GM19455 (cell line): Measurements from ENCODE around the gene CLDN6.
"Not testable (repeated sequence)": the region's sequence is repeated elsewhere in the genome, so short reads cannot be mapped to it uniquely, and the experiment has no call there.

Experiments
- ATAC-seq: cut with Tn5 transposase; IDR thresholded peaks from one replicate; pipeline ENCODE4 v1.9.1; 2021; ENCODE audit not compliant: unreplicated experiment

Gene CLDN6

GRCh38 chr16:3052571-3053329, 34.8 kb upstream of the CLDN6 start:
- not testable (repeated sequence) for ATAC-seq

DNA sequence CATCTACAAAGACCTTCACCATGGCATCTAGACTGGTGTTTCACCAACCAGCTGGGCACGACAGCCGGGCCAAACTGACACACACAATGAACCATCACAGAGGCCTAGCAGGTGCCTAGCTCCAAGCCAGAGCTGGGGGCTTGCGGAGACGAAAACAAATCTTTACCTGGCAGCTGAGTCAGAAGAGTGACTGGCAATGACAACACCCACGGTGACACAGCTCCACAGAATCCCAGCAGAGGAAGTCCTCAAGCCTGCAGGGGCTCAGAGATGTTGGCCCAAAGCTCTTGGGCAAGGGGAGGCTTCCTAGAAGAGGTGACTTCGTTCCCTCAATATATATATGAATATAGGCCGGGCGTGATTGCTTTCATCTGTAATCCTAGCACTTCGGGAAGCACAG, 33.5 kb upstream of the CLDN6 start:
- ATAC-seq: no peak

- ATAC-seq: no peak
These were observed 33.0 kb upstream of the CLDN6 start for GRCh38 chr16:3051009-3051408.

GRCh38 chr16:3050487-3050886, 32.5 kb upstream of the CLDN6 start:
- ATAC-seq: no peak

DNA sequence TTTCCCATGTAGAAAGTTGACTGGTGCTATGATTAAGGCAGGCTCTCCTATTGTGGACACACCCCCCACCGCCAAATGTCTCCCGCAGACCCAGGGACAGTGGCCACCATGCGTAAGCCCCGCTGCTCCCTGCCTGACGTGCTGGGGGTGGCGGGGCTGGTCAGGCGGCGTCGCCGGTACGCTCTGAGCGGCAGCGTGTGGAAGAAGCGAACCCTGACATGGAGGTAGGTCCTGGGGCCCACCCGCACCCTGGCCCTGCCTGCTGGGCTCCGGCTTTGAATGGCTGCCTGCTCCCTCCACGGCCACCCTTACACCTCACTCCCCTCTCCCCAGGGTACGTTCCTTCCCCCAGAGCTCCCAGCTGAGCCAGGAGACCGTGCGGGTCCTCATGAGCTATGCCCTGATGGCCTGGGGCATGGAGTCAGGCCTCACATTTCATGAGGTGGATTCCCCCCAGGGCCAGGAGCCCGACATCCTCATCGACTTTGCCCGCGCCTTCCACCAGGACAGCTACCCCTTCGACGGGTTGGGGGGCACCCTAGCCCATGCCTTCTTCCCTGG, 32.0 kb upstream of the CLDN6 start:
- ATAC-seq: no peak

DNA sequence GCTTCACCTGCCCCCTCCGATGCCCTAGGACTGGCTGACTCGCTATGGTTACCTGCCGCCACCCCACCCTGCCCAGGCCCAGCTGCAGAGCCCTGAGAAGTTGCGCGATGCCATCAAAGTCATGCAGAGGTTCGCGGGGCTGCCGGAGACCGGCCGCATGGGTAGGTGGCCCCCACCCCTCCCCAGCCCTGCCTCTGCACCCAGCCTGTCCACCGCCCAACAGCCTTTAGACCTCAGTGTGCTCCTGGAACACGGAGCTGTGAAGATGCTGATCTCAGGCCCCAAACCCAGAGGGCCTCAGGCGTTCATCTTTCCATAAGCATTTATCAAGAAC, 29.4 kb upstream of the CLDN6 start:
- ATAC-seq: no peak

- no peak for ATAC-seq
These were observed 28.8 kb upstream of the CLDN6 start for GRCh38 chr16:3046641-3047386.

- no peak for ATAC-seq
These were observed 28.0 kb upstream of the CLDN6 start, which contains the start of gene MMP25 for GRCh38 chr16:3045758-3046640. Gene MMP25, plus strand, starts transcription at chr16:3046561. Its CDS starts 357 bp downstream, at chr16:3046918.

DNA sequence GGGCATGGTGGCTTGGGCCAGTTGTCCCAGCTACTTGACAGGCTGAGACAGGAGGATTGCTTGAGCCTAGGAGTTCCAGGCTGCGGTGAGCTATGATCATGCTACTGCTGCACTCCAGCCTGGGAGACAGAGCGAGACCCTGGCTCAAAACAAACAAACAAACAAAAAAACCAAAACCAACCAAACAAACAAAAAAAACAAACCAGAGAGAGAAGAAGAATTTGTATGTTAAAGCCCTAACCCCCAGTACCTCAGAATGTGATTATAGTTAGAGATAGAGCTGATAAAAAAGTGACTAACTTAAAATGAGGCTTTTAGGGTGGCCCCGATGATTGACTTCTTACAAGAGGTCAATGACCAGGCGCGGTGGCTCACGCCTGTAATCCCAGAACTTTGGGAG, 26.7 kb upstream of the CLDN6 start:
- ATAC-seq: no peak

- no peak for ATAC-seq
These were observed 24.4 kb upstream of the CLDN6 start for GRCh38 chr16:3042376-3042775.

DNA sequence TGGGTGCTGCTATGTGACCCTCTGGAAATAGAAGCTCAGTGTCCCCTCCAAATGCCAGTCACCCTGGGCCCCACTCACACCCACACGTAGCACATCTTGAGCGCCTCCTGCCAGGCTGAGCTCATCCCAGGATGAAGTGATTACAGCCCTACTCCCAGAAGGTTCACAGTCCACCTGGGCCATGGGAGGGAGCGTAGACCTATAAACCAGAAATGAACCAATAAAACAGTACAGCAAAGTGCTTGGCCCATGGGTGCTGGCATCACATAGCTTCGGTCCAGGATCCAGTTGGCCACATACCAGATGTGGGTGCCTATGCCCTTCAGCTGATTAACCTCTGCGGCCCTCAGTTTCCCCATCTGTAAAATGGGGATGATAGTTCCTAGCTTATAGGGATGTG, 20.9 kb upstream of the CLDN6 start:
- no peak for ATAC-seq

- no peak for ATAC-seq
These were observed 20.3 kb upstream of the CLDN6 start for GRCh38 chr16:3038256-3038655.

- no peak for ATAC-seq
These were observed 18.8 kb upstream of the CLDN6 start, which contains the start of gene BICDL2 for GRCh38 chr16:3036726-3037315. Gene BICDL2, minus strand, starts transcription at chr16:3036944. Its CDS starts 1,448 bp downstream, at chr16:3035496.

GRCh38 chr16:3035972-3036725, 18.2 kb upstream of the CLDN6 start:
- ATAC-seq: no peak

- ATAC-seq: no peak
These were observed 17.4 kb upstream of the CLDN6 start for GRCh38 chr16:3035289-3035971.

DNA sequence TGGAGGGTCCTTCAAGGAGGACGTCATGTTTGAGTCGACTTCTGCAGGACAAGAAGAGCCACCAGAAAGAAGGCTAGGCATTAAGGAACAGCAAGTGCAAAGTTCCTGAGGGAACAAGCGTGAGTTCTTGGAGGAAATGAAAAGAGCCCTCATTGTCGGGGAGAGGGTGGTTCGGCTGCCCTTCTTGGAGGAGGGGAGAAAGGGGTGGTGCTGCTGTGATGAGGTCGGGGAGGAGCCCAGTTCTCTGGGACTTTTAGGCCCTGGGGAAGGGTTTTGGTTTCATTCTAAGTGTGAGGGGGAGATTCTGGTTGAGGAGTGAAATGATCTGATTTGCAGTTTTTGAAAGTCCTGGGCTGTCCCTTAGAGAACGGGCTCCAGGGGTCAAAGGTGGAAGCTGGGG, 14.6 kb upstream of the CLDN6 start:
- ATAC-seq: no peak

- ATAC-seq: no peak
These were observed 12.5 kb upstream of the CLDN6 start for GRCh38 chr16:3030222-3031212.

GRCh38 chr16:3029491-3030221, 11.7 kb upstream of the CLDN6 start:
- no peak for ATAC-seq
